Measurements from ENCODE around the gene LAPTM5.
A peak's percentile ranks its signal among the peaks of the same experiment; 100 is the strongest.

Gene LAPTM5

GRCh38 chr1:30716646-30717045 lies 40.9 kb downstream of the LAPTM5 start:
- no peak for DNase-seq (ENCODE audit: low read depth in 2 of 2)

GRCh38 chr1:30715886-30716285 lies 41.7 kb downstream of the LAPTM5 start:
- DNase-seq (ENCODE audit: low read depth in 2 of 2): no peak

- no peak for DNase-seq (ENCODE audit: low read depth in 2 of 2)
Observed at GRCh38 chr1:30715216-30715615, 42.4 kb downstream of the LAPTM5 start.

- DNase-seq (ENCODE audit: low read depth in 2 of 2): no peak
Observed at GRCh38 chr1:30714536-30715090, 43.0 kb downstream of the LAPTM5 start.

GRCh38 chr1:30714025-30714424 lies 43.5 kb downstream of the LAPTM5 start:
- DNase-seq (ENCODE audit: low read depth in 2 of 2): no peak

- no peak for DNase-seq (ENCODE audit: low read depth in 2 of 2)
Observed at GRCh38 chr1:30713311-30713710, 44.3 kb downstream of the LAPTM5 start.

- DNase-seq (ENCODE audit: low read depth in 2 of 2): no peak
Observed at GRCh38 chr1:30712583-30712982, 45.0 kb downstream of the LAPTM5 start.

- DNase-seq (ENCODE audit: low read depth in 2 of 2): no peak
Observed at GRCh38 chr1:30710407-30710806, 47.2 kb downstream of the LAPTM5 start.

GRCh38 chr1:30708361-30708728 lies 49.2 kb downstream of the LAPTM5 start:
- no peak for DNase-seq (ENCODE audit: low read depth in 2 of 2)

- peak; percentile 52 to 62 for DNase-seq (ENCODE audit: low read depth in 2 of 2)
Observed at GRCh38 chr1:30707412-30708360, 49.9 kb downstream of the LAPTM5 start.

GRCh38 chr1:30706528-30706927 lies 51.0 kb downstream of the LAPTM5 start:
- no peak for DNase-seq (ENCODE audit: low read depth in 2 of 2)

GRCh38 chr1:30705698-30706097 lies 51.9 kb downstream of the LAPTM5 start:
- DNase-seq (ENCODE audit: low read depth in 2 of 2): no peak

GRCh38 chr1:30704765-30705509 lies 52.6 kb downstream of the LAPTM5 start:
- no peak for DNase-seq (ENCODE audit: low read depth in 2 of 2)

GRCh38 chr1:30704271-30704670 lies 53.3 kb downstream of the LAPTM5 start:
- DNase-seq (ENCODE audit: low read depth in 2 of 2): no peak

GRCh38 chr1:30702823-30703222 lies 54.8 kb downstream of the LAPTM5 start:
- no peak for DNase-seq (ENCODE audit: low read depth in 2 of 2)

GRCh38 chr1:30701258-30701633 lies 56.3 kb downstream of the LAPTM5 start:
- DNase-seq (ENCODE audit: low read depth in 2 of 2): no peak

- DNase-seq (ENCODE audit: low read depth in 2 of 2): no peak
Observed at GRCh38 chr1:30700528-30701257, 56.9 kb downstream of the LAPTM5 start.

- DNase-seq (ENCODE audit: low read depth in 2 of 2): no peak
Observed at GRCh38 chr1:30699762-30700161, 57.8 kb downstream of the LAPTM5 start.

GRCh38 chr1:30698401-30698981 lies 59.1 kb downstream of the LAPTM5 start:
- DNase-seq (ENCODE audit: low read depth in 2 of 2): no peak

- DNase-seq (ENCODE audit: low read depth in 2 of 2): no peak
Observed at GRCh38 chr1:30697571-30698376, 59.8 kb downstream of the LAPTM5 start.

- no peak for DNase-seq (ENCODE audit: low read depth in 2 of 2)
Observed at GRCh38 chr1:30696831-30697230, 60.7 kb downstream of the LAPTM5 start.
